GM06990 (cell line): ENCODE data around the gene CLDN11.

Experiments used
- DNase-seq: peaks from one replicate; pipeline ENCODE4 v3.0.0-alpha.2; 2011; ENCODE audit not compliant: insufficient read length; ENCODE audit errors: extremely low read depth
- H3K27me3 ChIP-seq: replicated peaks from 2 replicates; pipeline ENCODE4 v1.6.0; 2011; ENCODE audit warnings: low read length; ENCODE audit not compliant: control insufficient read depth, insufficient read depth
- H3K36me3 ChIP-seq: 2 replicates; pipeline ENCODE4 v1.5.1; 2011; ENCODE audit warnings: low read length; ENCODE audit not compliant: control insufficient read depth, insufficient read depth
- H3K4me3 ChIP-seq: replicated peaks from 2 replicates; pipeline ENCODE4 v1.5.1; 2011; ENCODE audit warnings: low read depth, mild to moderate bottlenecking, control low read depth, low read length
- CTCF ChIP-seq: IDR thresholded peaks from 2 replicates; pipeline ENCODE4 v1.5.1; 2011; ENCODE audit warnings: low read length, control low read depth, mild to moderate bottlenecking, inconsistent platforms; ENCODE audit not compliant: insufficient read depth, poor library complexity, severe bottlenecking

Gene CLDN11

GRCh38 chr3:170421758-170422157, 3.1 kb downstream of the CLDN11 start:
- no peaks in the 10 kb centered on the region for H3K36me3 ChIP-seq
- no peak for DNase-seq

GRCh38 chr3:170423001-170423615, 4.4 kb downstream of the CLDN11 start:
- no peak for TF ChIP-seq CTCF
- no peak overlapping the region for H3K4me3 ChIP-seq

More at GRCh38 chr3:170421758-170422157, 3.1 kb downstream of the CLDN11 start:
- no peak for TF ChIP-seq CTCF
- no peak overlapping the region for H3K4me3 ChIP-seq
- no peaks in the 10 kb centered on the region; the same call in none of the 2 replicates for H3K27me3 ChIP-seq

GRCh38 chr3:170424879-170425278, 6.2 kb downstream of the CLDN11 start:
- TF ChIP-seq CTCF: no peak

More at GRCh38 chr3:170423001-170423615, 4.4 kb downstream of the CLDN11 start:
- Histone ChIP-seq H3K27me3 (no peaks in the 10 kb centered on the region; the same call in none of the 2 replicates), H3K36me3 (no peaks in the 10 kb centered on the region)
- no peak for DNase-seq

GRCh38 chr3:170425491-170426239, 7.0 kb downstream of the CLDN11 start:
- no peak for DNase-seq
- no peaks in the 10 kb centered on the region for H3K36me3 ChIP-seq
- no peaks in the 10 kb centered on the region for H3K27me3 ChIP-seq
- H3K4me3 ChIP-seq: no peak overlapping the region
- no peak for TF ChIP-seq CTCF

More at GRCh38 chr3:170424879-170425278, 6.2 kb downstream of the CLDN11 start:
- no peak for DNase-seq
- Histone ChIP-seq H3K36me3 (no peaks in the 10 kb centered on the region), H3K4me3 (no peak overlapping the region), H3K27me3 (no peaks in the 10 kb centered on the region; the same call in 1 of the 2 replicates)

GRCh38 chr3:170426240-170426797, 7.7 kb downstream of the CLDN11 start:
- no peak for TF ChIP-seq CTCF
- Histone ChIP-seq H3K36me3 (no peaks in the 10 kb centered on the region), H3K27me3 (no peaks in the 10 kb centered on the region), H3K4me3 (no peak overlapping the region)
- DNase-seq: no peak
